Omental fat pad (tissue), 4 donors: ENCODE data around the gene EPB41L4B. TPM values are rescaled to one million over a fixed set of nuclear protein-coding genes. Genes with fewer than 3 reads are reported as not detected.

ENCODE experiments used
- ATAC-seq: fragments of 150-250 bp; one replicate; pipeline ENCODE4 v1.9.1; 2016; ENCODE audit warnings: mild to moderate bottlenecking, moderate library complexity; ENCODE audit not compliant: low FRiP score
- DNase-seq: peaks from one replicate; pipeline ENCODE4 v3.0.0-alpha.2; 2019; ENCODE audit warnings: low spot score
- total RNA-seq, 4 donors: library from RNA; depleted of rRNA; stranded (reverse); fragments of >200 nt; gene quantifications; one replicate each; pipeline ENCODE4 v1.1.0, GENCODE V29; 2016
- TF ChIP-seq, protein P1 (sequence below), 3 donors: fragments of 450-650 bp; IDR thresholded peaks; one replicate each; pipeline ENCODE4 v1.5.1; 2016 to 2017; ENCODE audit warnings: antibody characterized with exemption in 3 of 3, mild to moderate bottlenecking in 3 of 3, moderate library complexity in 2 of 3

The EPB41L4B gene
- total RNA-seq, 4 donors from 2014 or later = 6.3 to 47.7 (median 33.6) TPM

DNA sequence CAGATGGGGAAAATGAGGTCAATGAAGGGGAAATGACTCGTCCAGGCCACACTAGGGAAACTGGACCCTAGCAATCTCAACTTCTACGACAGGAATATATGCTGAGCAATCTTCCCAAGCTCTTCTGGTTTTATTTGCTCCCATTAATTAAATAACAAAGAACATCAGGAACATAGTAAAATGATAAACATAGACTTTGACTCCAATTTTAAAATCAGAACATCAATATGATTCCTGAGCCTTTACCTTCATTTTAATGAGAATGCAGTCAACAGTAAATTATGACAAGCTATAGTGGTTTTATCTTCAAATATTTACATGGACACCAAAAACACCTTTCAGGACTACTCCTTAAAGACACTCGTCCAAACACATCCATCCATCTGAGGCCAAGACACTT is 79.7 kb downstream of the EPB41L4B start:
- ATAC-seq = no peak
- DNase-seq = no peak
- TF ChIP-seq, protein P1, sequence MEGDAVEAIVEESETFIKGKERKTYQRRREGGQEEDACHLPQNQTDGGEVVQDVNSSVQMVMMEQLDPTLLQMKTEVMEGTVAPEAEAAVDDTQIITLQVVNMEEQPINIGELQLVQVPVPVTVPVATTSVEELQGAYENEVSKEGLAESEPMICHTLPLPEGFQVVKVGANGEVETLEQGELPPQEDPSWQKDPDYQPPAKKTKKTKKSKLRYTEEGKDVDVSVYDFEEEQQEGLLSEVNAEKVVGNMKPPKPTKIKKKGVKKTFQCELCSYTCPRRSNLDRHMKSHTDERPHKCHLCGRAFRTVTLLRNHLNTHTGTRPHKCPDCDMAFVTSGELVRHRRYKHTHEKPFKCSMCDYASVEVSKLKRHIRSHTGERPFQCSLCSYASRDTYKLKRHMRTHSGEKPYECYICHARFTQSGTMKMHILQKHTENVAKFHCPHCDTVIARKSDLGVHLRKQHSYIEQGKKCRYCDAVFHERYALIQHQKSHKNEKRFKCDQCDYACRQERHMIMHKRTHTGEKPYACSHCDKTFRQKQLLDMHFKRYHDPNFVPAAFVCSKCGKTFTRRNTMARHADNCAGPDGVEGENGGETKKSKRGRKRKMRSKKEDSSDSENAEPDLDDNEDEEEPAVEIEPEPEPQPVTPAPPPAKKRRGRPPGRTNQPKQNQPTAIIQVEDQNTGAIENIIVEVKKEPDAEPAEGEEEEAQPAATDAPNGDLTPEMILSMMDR (IDR thresholded peaks at IDR 0.05) = no peak

DNA sequence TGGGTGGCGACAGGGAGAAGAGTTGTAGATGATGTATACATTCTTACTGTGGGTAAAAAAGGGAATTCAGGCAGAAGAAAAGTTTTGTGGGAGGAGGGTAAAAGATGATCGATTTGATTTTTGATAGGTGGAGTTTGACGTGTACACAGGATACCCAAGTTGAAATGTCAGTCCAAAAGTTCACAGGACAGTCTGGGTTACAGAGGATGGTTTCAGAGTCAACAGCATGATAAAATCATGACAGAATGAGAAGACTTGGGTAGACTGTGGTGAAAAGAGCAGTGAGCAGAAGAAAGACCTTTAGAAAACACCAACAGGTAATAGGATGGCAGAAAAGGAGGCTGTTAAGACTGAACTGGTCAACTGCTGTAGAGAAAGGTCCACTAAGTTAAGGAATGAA is 81.6 kb downstream of the EPB41L4B start:
- no peak for DNase-seq
- ATAC-seq = no peak
- TF ChIP-seq, protein P1 (IDR thresholded peaks at IDR 0.05) = no peak

DNA sequence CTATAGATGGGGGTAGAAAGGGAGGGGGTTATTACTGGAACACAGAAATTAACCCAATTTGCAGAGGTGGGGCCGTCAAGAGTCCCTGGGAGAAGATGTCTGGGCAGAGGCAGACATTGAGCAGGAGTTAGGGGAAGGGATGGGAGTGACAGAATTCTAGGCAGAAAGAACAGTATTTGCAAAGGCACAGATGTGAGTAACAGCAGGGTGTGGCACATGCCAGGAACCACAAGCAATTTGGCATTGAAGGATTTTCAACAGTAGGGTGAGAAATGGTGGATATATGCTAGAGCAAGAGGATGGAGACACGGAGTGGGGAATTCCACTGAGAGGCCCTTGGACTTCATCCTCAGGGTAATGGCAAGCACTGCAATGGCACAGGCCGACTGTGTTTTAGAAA is 82.2 kb downstream of the EPB41L4B start:
- DNase-seq = no peak
- ATAC-seq = no peak
- TF ChIP-seq, protein P1 (IDR thresholded peaks at IDR 0.05) = no peak

DNA sequence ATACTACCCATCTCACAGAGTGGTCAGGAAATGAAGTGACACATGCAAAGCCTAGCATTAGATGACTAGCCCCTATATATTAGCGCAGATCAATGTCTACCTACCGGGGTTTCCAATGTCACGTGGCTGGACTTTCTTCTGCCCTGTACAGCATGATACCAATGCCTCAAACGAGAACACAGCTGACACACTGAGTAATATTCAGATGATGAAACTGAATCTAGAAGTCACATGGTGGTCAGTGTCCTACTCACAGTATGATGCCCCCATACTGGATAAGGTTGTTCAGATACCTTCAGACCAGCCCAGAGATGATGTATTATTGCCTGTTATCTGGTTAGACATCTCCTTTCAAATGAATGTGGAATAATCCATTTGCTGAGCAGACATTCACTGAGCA is 82.7 kb downstream of the EPB41L4B start:
- DNase-seq (no peak), ATAC-seq (no peak)
- TF ChIP-seq, protein P1 (IDR thresholded peaks at IDR 0.05) = no peak

DNA sequence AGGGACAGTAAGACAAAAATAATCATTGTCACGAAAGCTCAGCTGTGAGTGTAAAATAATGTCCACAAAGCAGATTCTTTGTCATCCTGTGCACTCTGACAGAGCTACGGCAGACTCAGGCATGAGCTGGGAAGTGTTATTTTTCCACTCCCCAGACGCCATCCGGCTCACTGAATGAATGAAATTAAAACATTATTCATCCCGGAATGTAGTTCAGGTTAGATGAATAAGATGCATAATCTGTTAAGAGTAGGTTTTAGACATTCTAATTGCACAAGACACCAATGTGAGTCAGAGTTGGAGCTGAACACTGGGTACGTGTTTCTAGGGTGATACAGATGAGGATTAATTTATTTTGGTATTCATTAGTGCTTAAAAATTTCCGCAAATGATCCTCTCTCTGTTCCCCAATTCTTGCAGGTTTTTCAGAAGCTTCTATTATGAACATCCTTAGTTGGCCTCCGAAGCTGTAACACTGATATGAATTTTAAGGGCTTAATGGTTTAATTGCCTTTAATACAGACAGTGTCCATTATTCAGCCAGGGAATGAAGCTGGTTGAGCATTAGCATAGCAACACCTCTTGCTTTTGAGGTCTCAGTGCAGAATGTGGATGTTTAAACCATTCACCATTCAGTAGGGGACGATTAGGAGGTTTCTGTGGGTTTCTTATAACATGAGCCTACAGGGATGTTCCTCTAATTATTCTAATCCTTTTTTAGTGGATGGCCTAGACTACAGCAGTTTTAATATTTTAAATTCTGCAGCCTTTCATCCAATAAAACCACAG is 88.2 kb downstream of the EPB41L4B start:
- ATAC-seq = peak; percentile 70
- no peak for DNase-seq
- TF ChIP-seq, protein P1 (IDR thresholded peaks at IDR 0.05) = no peak

DNA sequence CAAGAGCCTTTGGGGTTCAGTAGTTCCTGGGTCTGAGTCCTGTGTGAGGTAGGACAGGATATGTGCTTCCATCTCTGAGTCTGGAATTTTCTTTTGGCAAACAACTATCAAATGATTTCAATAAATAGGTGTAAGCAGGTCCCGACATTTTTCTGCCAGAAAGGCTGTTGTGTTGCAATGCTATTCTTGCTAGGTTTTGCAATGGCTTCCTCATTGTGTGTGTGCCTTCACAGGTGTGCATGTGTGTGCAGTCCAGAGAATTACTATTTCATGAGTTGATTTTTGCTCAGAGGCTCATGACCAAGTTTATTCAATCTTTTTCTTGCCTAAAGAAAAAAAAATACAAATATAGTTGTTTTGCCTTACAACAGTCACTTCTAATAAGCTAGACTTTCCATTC is 89.3 kb downstream of the EPB41L4B start:
- DNase-seq (no peak), ATAC-seq (no peak)
- TF ChIP-seq, protein P1 (IDR thresholded peaks at IDR 0.05) = no peak

DNA sequence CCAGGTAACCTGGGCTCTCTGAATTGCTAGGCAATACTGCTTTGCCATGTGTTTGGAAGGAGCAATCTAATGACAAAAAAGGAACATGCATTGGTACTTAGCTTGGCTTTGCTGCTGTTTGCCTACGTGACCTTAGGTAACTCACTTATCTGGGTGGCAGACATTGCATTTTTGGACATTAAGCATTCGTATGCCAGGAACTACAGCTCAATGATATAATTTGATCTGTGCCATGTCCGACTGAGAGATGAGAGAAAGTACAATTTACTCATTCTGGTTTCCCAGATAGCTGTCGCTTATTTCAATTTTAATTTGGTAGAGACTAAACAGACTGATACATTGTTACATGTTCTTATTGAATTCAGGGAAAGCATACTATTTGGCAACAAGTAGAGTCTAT is 90.6 kb downstream of the EPB41L4B start:
- DNase-seq = no peak
- ATAC-seq = no peak

More for the DNA sequence above, 90.6 kb downstream of the EPB41L4B start:
- TF ChIP-seq, protein P1 (IDR thresholded peaks at IDR 0.05) = no peak
